Heart left ventricle (tissue), 13 donors: ENCODE measurements around the gene PCSK4.

Source experiments
- POLR2A ChIP-seq, 2 donors: fragments of 450-650 bp; IDR thresholded peaks; one replicate each; pipeline ENCODE4 v1.6.1; 2017; ENCODE audit warnings: antibody characterized with exemption in 2 of 2, mild to moderate bottlenecking in 2 of 2, moderate library complexity in 2 of 2
- TF ChIP-seq, protein P1 (sequence below), 12 donors: fragments of 200-600 bp; sonication (generic) in 4 of 12; IDR thresholded peaks; one replicate each; pipeline versions ENCODE4 v1.5.0 to v1.8.0; 2018 to 2022; ENCODE audit warnings: antibody characterized with exemption in 12 of 12, mild to moderate bottlenecking in 5 of 12
- donor health status: ischemic (EF 13 %, LVEDD 7.1; RV severe dilation, severe dysfunction).
- donor health status: DM: no; HTN: yes; CAD: no.
- donor health status: DM: no; HTN: no; CAD: no.
- donor health status: ischemic (EF 25% LVEDD 6.9; RV normal size, moderate dysfunction).
- donor health status: ischemic (EF 25% LVEDD 5.7; RV mildly dilated, moderate dysfunction).
- donor health status: ischemic (EF 35%, LVEDD 5.7; RV mildly dilated, moderate dysfunction).
- donor health status: nonischemic (EF 11% LVEDD 7.7; RV severe dilation, severe dysfunction).
- donor health status: DM: yes; HTN: yes; CAD: no.
- donor health status: PGD.
- donor health status: ischemic (EF 29% LVEDD 5.4; RV normal size, mild dysfunction).
- donor health status: nonischemic (EF 23%, LVEDD 6.1; RV moderate dilation, normal function).

- TF ChIP-seq POLR2A (IDR thresholded peaks at IDR 0.05): no peak
- TF ChIP-seq, protein P1, sequence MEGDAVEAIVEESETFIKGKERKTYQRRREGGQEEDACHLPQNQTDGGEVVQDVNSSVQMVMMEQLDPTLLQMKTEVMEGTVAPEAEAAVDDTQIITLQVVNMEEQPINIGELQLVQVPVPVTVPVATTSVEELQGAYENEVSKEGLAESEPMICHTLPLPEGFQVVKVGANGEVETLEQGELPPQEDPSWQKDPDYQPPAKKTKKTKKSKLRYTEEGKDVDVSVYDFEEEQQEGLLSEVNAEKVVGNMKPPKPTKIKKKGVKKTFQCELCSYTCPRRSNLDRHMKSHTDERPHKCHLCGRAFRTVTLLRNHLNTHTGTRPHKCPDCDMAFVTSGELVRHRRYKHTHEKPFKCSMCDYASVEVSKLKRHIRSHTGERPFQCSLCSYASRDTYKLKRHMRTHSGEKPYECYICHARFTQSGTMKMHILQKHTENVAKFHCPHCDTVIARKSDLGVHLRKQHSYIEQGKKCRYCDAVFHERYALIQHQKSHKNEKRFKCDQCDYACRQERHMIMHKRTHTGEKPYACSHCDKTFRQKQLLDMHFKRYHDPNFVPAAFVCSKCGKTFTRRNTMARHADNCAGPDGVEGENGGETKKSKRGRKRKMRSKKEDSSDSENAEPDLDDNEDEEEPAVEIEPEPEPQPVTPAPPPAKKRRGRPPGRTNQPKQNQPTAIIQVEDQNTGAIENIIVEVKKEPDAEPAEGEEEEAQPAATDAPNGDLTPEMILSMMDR (IDR thresholded peaks at IDR 0.05): no peak
Measured at GRCh38 chr19:1466461-1467214, 23.5 kb downstream of the PCSK4 start.
